Panc1 (cell line): Measurements from ENCODE around the gene KCNMA1. TPM values are rescaled to one million over a fixed set of nuclear protein-coding genes. Genes with fewer than 3 reads are reported as not detected.

Source experiments
- ATAC-seq: fragments of 200-7000 bp; cut with Tn5 transposase; 2 replicates; pipeline ENCODE4 v1.9.1; 2020; ENCODE audit warnings: mild to moderate bottlenecking, moderate library complexity
- BruUV-seq: library from RNA; stranded (reverse); fragments of 400-500 nt; replicated peaks from 2 replicates; lab custom pipeline; 2021; lab: Mats Ljungman, UMichigan
- CTCF ChIA-PET: fragments of 300-600 bp; sonication (Branson Sonifier 250); formaldehyde crosslinking; loops from one replicate; lab custom pipeline; 2022; ENCODE audit warnings: antibody characterized with exemption; lab: Charles Lee
- POLR2A ChIA-PET: fragments of 300-600 bp; sonication (Branson Sonifier 250); formaldehyde crosslinking; loops from one replicate; lab custom pipeline; 2022; ENCODE audit warnings: antibody characterized with exemption; lab: Charles Lee
- DNase-seq: peaks from one replicate; pipeline ENCODE4 v3.0.0-alpha.2; 2010; ENCODE audit warnings: low read depth, low spot score
- H3K27ac ChIP-seq: 2 replicates; pipeline ENCODE4 v1.5.1; 2011; ENCODE audit warnings: mild to moderate bottlenecking, low read length, inconsistent platforms
- H3K27me3 ChIP-seq: fragments of 200-500 bp; sonication (Bioruptor generic); 2 replicates; pipeline ENCODE4 v1.6.0; 2014; ENCODE audit warnings: low read length, inconsistent platforms; ENCODE audit not compliant: control insufficient read depth, insufficient read depth
- H3K36me3 ChIP-seq: fragments of 200-500 bp; sonication (Bioruptor generic); 2 replicates; pipeline ENCODE4 v1.5.1; 2014; ENCODE audit warnings: inconsistent platforms, mild to moderate bottlenecking, low read length, moderate library complexity; ENCODE audit not compliant: control insufficient read depth, insufficient read depth
- H3K4me1 ChIP-seq: 2 replicates; pipeline ENCODE4 v1.5.1; 2011; ENCODE audit warnings: inconsistent platforms, mild to moderate bottlenecking, low read length, moderate library complexity; ENCODE audit not compliant: control insufficient read depth, insufficient read depth
- H3K4me3 ChIP-seq, 2 experiments: 2 replicates each; pipeline ENCODE4 v1.5.1; 2011 to 2012; ENCODE audit warnings: low read depth in 2 of 2, low read length in 2 of 2, mild to moderate bottlenecking in 2 of 2, inconsistent platforms in 1 of 2, moderate library complexity in 1 of 2
- H3K9me3 ChIP-seq: fragments of 200-500 bp; sonication (Bioruptor generic); 2 replicates; pipeline ENCODE4 v1.5.1; 2014; ENCODE audit warnings: low read depth, mild to moderate bottlenecking, inconsistent platforms, low read length, moderate library complexity; ENCODE audit not compliant: control insufficient read depth, insufficient read depth
- CTCF ChIP-seq: fragments of 450-650 bp; IDR thresholded peaks from 2 replicates; pipeline ENCODE4 v1.5.1; 2017; ENCODE audit warnings: mild to moderate bottlenecking
- POLR2AphosphoS5 ChIP-seq: IDR thresholded peaks from 2 replicates; pipeline ENCODE4 v1.6.1; 2012; ENCODE audit warnings: mild to moderate bottlenecking, low read depth, low read length, moderate library complexity
- REST ChIP-seq, 2 experiments: IDR thresholded peaks; 2 replicates each; pipeline ENCODE4 v1.6.1; 2011 to 2012; ENCODE audit warnings: low read depth in 2 of 2, control low read depth in 1 of 2, low read length in 1 of 2, mild to moderate bottlenecking in 1 of 2, moderate library complexity in 1 of 2; ENCODE audit not compliant: insufficient read depth in 1 of 2
- SIN3A ChIP-seq: IDR thresholded peaks from 2 replicates; pipeline ENCODE4 v1.6.1; 2012; ENCODE audit warnings: low read depth, mild to moderate bottlenecking, low read length, moderate library complexity, borderline replicate concordance; ENCODE audit not compliant: insufficient read depth
- TCF7L2 ChIP-seq: IDR thresholded peaks from 2 replicates; pipeline ENCODE4 v1.6.1; 2011; ENCODE audit warnings: mild to moderate bottlenecking, low read depth, low read length, inconsistent platforms
- in situ Hi-C: cut with HindIII; loops from 2 replicates; pipeline ENCODE4 v1.10.0; 2016; ENCODE audit warnings: low sequenced_read_pairs, low pct_unique_long_range_greater_than_20kb
- intact Hi-C: fragments of 100-400 bp; cut with micrococcal nuclease; formaldehyde crosslinking; loops from one replicate; pipeline ENCODE4 v1.10.0; 2022; ENCODE audit not compliant: unreplicated experiment
- total RNA-seq: library from RNA; stranded (reverse); gene quantifications from one replicate; pipeline ENCODE4 v1.2.1, GENCODE V29; 2021; ENCODE audit not compliant: unreplicated experiment

The KCNMA1 gene
- total RNA-seq, 1 experiment from 2014 or later, result 91.9 TPM

- TF ChIP-seq REST (IDR thresholded peaks at IDR 0.05; ENCODE audit: insufficient read depth in 1 of 2, low read depth in 2 of 2, low read length in 1 of 2), result no peak
- TF ChIP-seq SIN3A, result no peak
- no peak for TF ChIP-seq TCF7L2
- TF ChIP-seq POLR2AphosphoS5, result no peak
- no peak for TF ChIP-seq CTCF
- CTCF ChIA-PET, result no interaction called here
- ATAC-seq, result no peak
- POLR2A ChIA-PET, result no interaction called here
- no peaks in the 10 kb centered on the region for H3K4me1 ChIP-seq
- H3K27ac ChIP-seq, result no peak overlapping the region
- in situ Hi-C loops (no loop called here), intact Hi-C loops (no loop called here)
- no TSS peak for BruUV-seq
- H3K36me3 ChIP-seq, result no peaks in the 10 kb centered on the region
- H3K9me3 ChIP-seq, result no peaks in the 10 kb centered on the region
- no peak overlapping the region for H3K4me3 ChIP-seq
- H3K27me3 ChIP-seq, result no peaks in the 10 kb centered on the region
- DNase-seq, result no peak
Measured at GRCh38 chr10:77116904-77117303, 520.7 kb downstream of the KCNMA1 start.

GRCh38 chr10:77114181-77114821 lies 523.3 kb downstream of the KCNMA1 start:
- POLR2A ChIA-PET, result no interaction called here
- Histone ChIP-seq H3K9me3 (no peaks in the 10 kb centered on the region), H3K4me1 (no peaks in the 10 kb centered on the region), H3K36me3 (no peaks in the 10 kb centered on the region), H3K4me3 (no peak overlapping the region), H3K27me3 (no peaks in the 10 kb centered on the region), H3K27ac (no peak overlapping the region)
- ATAC-seq, result no peak
- intact Hi-C loops (no loop called here), in situ Hi-C loops (no loop called here)
- CTCF ChIA-PET, result no interaction called here
- no peak for TF ChIP-seq TCF7L2
- DNase-seq, result no peak
- BruUV-seq, result TSS peak; percentile 38
